Mesenchymal stem cell (in vitro differentiated cells and primary cell): Measurements from ENCODE around the gene RHOBTB1.

ENCODE experiments used
- DNase-seq: peaks from one replicate; pipeline ENCODE4 v3.0.0-alpha.2; 2013
- H2AFZ ChIP-seq: one replicate; pipeline ENCODE4 v1.6.1; 2013; ENCODE audit warnings: low read depth, mild to moderate bottlenecking, control low read depth, inconsistent platforms, low read length, moderate library complexity
- H2AK5ac ChIP-seq: 2 replicates; pipeline ENCODE4 v1.6.1; 2013; ENCODE audit warnings: low read length, moderate library complexity, mild to moderate bottlenecking, inconsistent platforms; ENCODE audit not compliant: severe bottlenecking
- H2BK120ac ChIP-seq: one replicate; pipeline ENCODE4 v1.6.1; 2013; ENCODE audit warnings: low read depth, mild to moderate bottlenecking, inconsistent platforms, low read length, moderate library complexity
- H2BK12ac ChIP-seq, 2 experiments: one replicate each; pipeline ENCODE4 v1.6.1; 2013; ENCODE audit warnings: inconsistent platforms in 2 of 2, low read length in 2 of 2, mild to moderate bottlenecking in 2 of 2, moderate library complexity in 2 of 2, control low read depth in 1 of 2
- H2BK15ac ChIP-seq: one replicate; pipeline ENCODE4 v1.6.1; 2013; ENCODE audit warnings: mild to moderate bottlenecking, low read depth, inconsistent platforms; ENCODE audit not compliant: poor library complexity, severe bottlenecking
- H2BK5ac ChIP-seq: 2 replicates; pipeline ENCODE4 v1.6.1; 2013; ENCODE audit warnings: low read depth, mild to moderate bottlenecking, low read length, control low read depth, inconsistent platforms; ENCODE audit not compliant: poor library complexity, severe bottlenecking
- H3K14ac ChIP-seq, 2 experiments: one replicate each; pipeline ENCODE4 v1.6.1; 2013; ENCODE audit warnings: inconsistent platforms in 2 of 2, low read length in 2 of 2, control low read depth in 1 of 2, mild to moderate bottlenecking in 1 of 2, moderate library complexity in 1 of 2
- H3K18ac ChIP-seq, 2 experiments: one replicate each; pipeline ENCODE4 v1.6.1; 2013; ENCODE audit warnings: inconsistent platforms in 2 of 2, low read length in 2 of 2, control low read depth in 1 of 2, low read depth in 1 of 2, mild to moderate bottlenecking in 1 of 2
- H3K23ac ChIP-seq, 2 experiments: one replicate each; pipeline ENCODE4 v1.6.1; 2013; ENCODE audit warnings: inconsistent platforms in 2 of 2, low read length in 2 of 2, mild to moderate bottlenecking in 2 of 2, moderate library complexity in 2 of 2, control low read depth in 1 of 2
- H3K27ac ChIP-seq: 2 replicates; pipeline ENCODE4 v1.5.1; 2013; ENCODE audit warnings: mild to moderate bottlenecking, moderate library complexity, low read length, control low read depth, inconsistent platforms; ENCODE audit not compliant: poor library complexity, severe bottlenecking
- H3K27me3 ChIP-seq, 2 experiments: 2 replicates each; pipeline versions ENCODE4 v1.6.1 to v1.7.0; 2013; ENCODE audit warnings: low read length in 2 of 2, mild to moderate bottlenecking in 2 of 2, moderate library complexity in 2 of 2, control low read depth in 1 of 2, inconsistent platforms in 1 of 2; ENCODE audit not compliant: control insufficient read depth in 1 of 2, insufficient read depth in 1 of 2
- H3K36me3 ChIP-seq, 2 experiments: 2 replicates each; pipeline versions ENCODE4 v1.6.1 to v1.7.0; 2013; ENCODE audit warnings: low read length in 2 of 2, control low read depth in 1 of 2, inconsistent platforms in 1 of 2, low read depth in 1 of 2, mild to moderate bottlenecking in 1 of 2; ENCODE audit not compliant: insufficient read depth in 2 of 2, control insufficient read depth in 1 of 2
- H3K4ac ChIP-seq, 2 experiments: one replicate each; pipeline ENCODE4 v1.6.1; 2013; ENCODE audit warnings: inconsistent platforms in 2 of 2, low read length in 2 of 2, mild to moderate bottlenecking in 2 of 2, moderate library complexity in 2 of 2, control low read depth in 1 of 2, low read depth in 1 of 2
- H3K4me1 ChIP-seq: 2 replicates; pipeline ENCODE4 v1.6.1; 2013; ENCODE audit warnings: low read depth, low read length, control low read depth; ENCODE audit not compliant: control insufficient read depth, insufficient read depth
- H3K4me2 ChIP-seq: 2 replicates; pipeline ENCODE4 v1.6.1; 2013; ENCODE audit warnings: low read length, mild to moderate bottlenecking, inconsistent platforms; ENCODE audit not compliant: poor library complexity, severe bottlenecking
- H3K4me3 ChIP-seq, 2 experiments: 2 replicates each; pipeline versions ENCODE4 v1.5.1 to v1.7.0; 2013; ENCODE audit warnings: low read length in 2 of 2, mild to moderate bottlenecking in 2 of 2, control low read depth in 1 of 2, low read depth in 1 of 2; ENCODE audit not compliant: insufficient read depth in 1 of 2
- H3K79me1 ChIP-seq: replicated peaks from 2 replicates; pipeline ENCODE4 v1.6.1; 2013; ENCODE audit warnings: mild to moderate bottlenecking, control low read depth, low read length, inconsistent platforms; ENCODE audit not compliant: poor library complexity, severe bottlenecking
- H3K9ac ChIP-seq: 2 replicates; pipeline ENCODE4 v1.7.0; 2013; ENCODE audit warnings: mild to moderate bottlenecking, low read length, moderate library complexity
- H3K9me3 ChIP-seq: 2 replicates; pipeline ENCODE4 v1.7.0; 2013; ENCODE audit warnings: mild to moderate bottlenecking, low read length; ENCODE audit not compliant: control insufficient read depth
- H4K8ac ChIP-seq: one replicate; pipeline ENCODE4 v1.6.1; 2013; ENCODE audit warnings: inconsistent platforms, mild to moderate bottlenecking, low read length, moderate library complexity
- H4K91ac ChIP-seq: one replicate; pipeline ENCODE4 v1.6.1; 2013; ENCODE audit warnings: mild to moderate bottlenecking, low read length, inconsistent platforms
- WGBS: methylation state at CpG from one replicate; pipeline ENCODE4 v1.1.7; 2013; ENCODE audit warnings: mixed read lengths; 5-methylcytosine and 5-hydroxymethylcytosine counted together

The RHOBTB1 gene

DNA sequence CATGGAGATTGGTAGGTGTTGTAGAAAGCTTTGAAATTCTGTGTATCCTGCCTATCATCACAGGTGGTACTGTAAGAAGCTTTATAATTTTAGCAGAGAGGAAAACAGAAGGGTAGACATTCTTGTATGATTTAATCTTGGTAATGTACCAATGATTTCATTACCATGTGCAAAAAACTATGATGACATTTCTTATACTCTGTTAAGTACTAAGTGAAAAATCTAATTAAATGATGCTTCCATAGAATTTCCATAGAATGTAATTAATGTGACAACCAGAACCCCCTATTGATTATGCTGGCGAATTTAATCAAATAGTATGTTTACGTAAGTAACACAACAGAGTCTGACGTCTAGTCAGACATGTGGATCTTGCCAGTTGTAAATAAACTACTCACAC lies 16.0 kb upstream of the RHOBTB1 start:
- no peak overlapping the region for H2AK5ac ChIP-seq
- no peak overlapping the region for H4K91ac ChIP-seq
- DNase-seq, result no peak
- no peak overlapping the region for H2BK12ac ChIP-seq
- no peaks in the 10 kb centered on the region for H3K36me3 ChIP-seq
- H3K4me2 ChIP-seq, result no peak overlapping the region
- no peak overlapping the region for H3K23ac ChIP-seq
- H3K18ac ChIP-seq, result no peak overlapping the region
- H3K4me1 ChIP-seq, result peaks cover 1% of the 10 kb centered on the region
- H2BK5ac ChIP-seq, result no peak overlapping the region
- no peaks in the 10 kb centered on the region for H3K9me3 ChIP-seq
- no peak overlapping the region for H3K4me3 ChIP-seq
- no peak overlapping the region for H2BK120ac ChIP-seq
- H3K4ac ChIP-seq, result no peak overlapping the region
- no peak overlapping the region for H2BK15ac ChIP-seq
- peaks cover 5% of the 10 kb centered on the region for H3K79me1 ChIP-seq
- no peak overlapping the region for H3K9ac ChIP-seq
- H3K14ac ChIP-seq, result no peak overlapping the region
- H3K27ac ChIP-seq, result no peak overlapping the region
- H3K27me3 ChIP-seq, result no peaks in the 10 kb centered on the region
- no peak overlapping the region for H2AFZ ChIP-seq
- H4K8ac ChIP-seq, result no peak overlapping the region
- WGBS, result 100% methylated on average over 1 of the region's 3 CpGs

DNA sequence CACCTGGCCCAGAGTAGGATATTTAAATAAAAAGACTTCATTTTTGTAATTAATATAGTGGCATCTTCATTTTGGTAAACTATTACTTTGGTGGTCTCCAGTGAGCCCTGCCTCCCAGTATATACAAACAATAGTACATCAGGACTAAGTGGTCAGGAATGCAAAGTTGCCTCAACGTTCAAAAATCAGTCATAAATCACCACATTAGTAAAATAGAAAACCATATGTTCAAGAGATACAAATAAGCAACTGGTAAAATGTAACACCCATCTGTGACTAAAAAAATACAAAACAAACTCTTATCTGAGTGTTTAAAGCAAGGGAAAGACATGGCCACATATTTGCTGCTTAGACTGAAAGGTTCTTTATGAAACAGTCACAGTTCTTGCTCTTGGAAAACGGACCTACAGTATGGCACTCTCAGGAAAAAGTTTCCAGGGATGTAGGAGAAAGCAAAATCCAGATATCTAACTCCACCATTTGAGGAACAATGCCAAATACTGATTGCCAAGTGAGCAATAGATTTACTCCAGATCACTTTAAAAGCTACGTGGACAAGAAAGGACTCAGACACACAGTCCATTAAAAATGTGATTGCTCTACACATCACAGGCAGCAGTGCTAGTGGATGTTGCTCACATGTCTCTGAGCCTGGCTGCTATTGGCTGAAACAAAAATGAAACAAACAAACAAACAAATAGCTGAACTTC lies 15.1 kb upstream of the RHOBTB1 start:
- no peak overlapping the region for H2AFZ ChIP-seq
- no peaks in the 10 kb centered on the region for H3K9me3 ChIP-seq
- peak overlapping the region; percentile 93 for H2AK5ac ChIP-seq
- H3K4me2 ChIP-seq, result no peak overlapping the region
- no peak overlapping the region for H3K14ac ChIP-seq
- no peaks in the 10 kb centered on the region for H3K36me3 ChIP-seq
- H2BK15ac ChIP-seq, result no peak overlapping the region
- H3K4ac ChIP-seq, result peak overlapping the region; percentile 30 to 69
- peak overlapping the region in 1 of 2 experiments; percentile 86 for H3K18ac ChIP-seq
- no peak overlapping the region for H2BK120ac ChIP-seq
- H3K27me3 ChIP-seq, result no peaks in the 10 kb centered on the region
- WGBS, result 1% methylated on average over 3 of the region's 3 CpGs
- peak overlapping the region in 1 of 2 experiments; percentile 91 for H2BK12ac ChIP-seq
- no peak overlapping the region for H3K4me3 ChIP-seq
- no peak overlapping the region for H3K23ac ChIP-seq
- H3K79me1 ChIP-seq, result peaks cover 5% of the 10 kb centered on the region
- no peak overlapping the region for H2BK5ac ChIP-seq
- H3K4me1 ChIP-seq, result peaks cover 1% of the 10 kb centered on the region
- H3K9ac ChIP-seq, result no peak overlapping the region
- no peak overlapping the region for H4K91ac ChIP-seq
- DNase-seq, result peak; percentile 73
- peak overlapping the region; percentile 29 for H4K8ac ChIP-seq
- no peak overlapping the region for H3K27ac ChIP-seq

DNA sequence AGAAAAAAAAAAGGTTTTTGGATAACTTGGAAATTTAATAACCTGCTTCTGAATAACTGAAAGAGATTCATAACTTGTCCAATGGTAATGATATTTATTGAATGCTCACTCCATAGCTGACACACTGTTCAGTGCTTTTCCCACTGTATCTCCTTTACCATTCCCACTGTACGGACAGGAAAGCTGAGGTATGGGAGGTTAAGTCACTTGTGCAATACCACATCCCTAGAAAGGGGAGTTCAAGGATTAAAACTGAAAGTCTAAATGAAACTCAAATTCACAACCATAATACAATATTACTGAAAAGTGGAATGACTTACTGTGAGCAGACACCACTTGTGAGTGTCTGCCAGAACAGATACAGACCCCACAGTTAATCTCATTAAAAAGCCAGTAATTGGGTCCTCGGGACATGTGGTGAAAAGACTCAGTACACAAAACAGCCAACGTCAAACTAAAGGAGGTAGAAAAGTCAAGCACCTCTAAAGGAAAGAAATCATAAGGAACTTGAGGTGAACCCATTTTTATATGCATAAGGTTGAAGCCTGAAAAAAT lies 13.8 kb upstream of the RHOBTB1 start:
- Histone ChIP-seq H4K91ac (no peak overlapping the region), H3K9me3 (no peaks in the 10 kb centered on the region), H2BK120ac (no peak overlapping the region), H4K8ac (no peak overlapping the region), H3K27ac (no peak overlapping the region), H3K4ac (no peak overlapping the region), H3K27me3 (no peaks in the 10 kb centered on the region), H3K14ac (no peak overlapping the region), H3K4me2 (no peak overlapping the region), H2AFZ (no peak overlapping the region), H2BK15ac (no peak overlapping the region), H2AK5ac (no peak overlapping the region), H3K18ac (peak overlapping the region in 1 of 2 experiments; percentile 5), H3K9ac (no peak overlapping the region), H3K23ac (no peak overlapping the region), H2BK12ac (peak overlapping the region in 1 of 2 experiments; percentile 79), H3K4me1 (peaks cover 1% of the 10 kb centered on the region), H3K36me3 (no peaks in the 10 kb centered on the region), H3K79me1 (peaks cover 5% of the 10 kb centered on the region), H3K4me3 (no peak overlapping the region), H2BK5ac (no peak overlapping the region)
- no peak for DNase-seq
- no CpG with 5 or more reads among the region's 3 CpGs for WGBS

DNA sequence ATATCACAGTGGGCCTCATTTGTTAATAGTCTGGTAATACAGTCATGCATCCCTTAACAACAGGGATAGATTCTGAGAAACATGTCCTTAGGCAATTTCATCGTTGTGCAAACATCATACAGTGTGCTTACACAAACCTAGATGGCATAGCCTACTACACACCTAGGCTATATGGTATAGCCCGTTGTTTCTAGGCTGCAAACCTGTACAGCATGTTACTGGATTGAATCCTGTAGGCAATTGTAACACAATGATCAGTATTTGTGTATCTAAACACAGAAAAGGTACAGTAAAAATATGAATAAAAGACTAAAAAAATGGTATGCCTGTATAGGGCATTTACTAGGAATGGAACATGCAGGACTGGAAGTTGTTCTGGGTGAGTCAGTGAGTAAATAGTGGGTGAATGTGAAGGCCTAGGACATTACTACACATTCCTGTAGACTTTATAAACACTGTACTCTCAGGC lies 12.0 kb upstream of the RHOBTB1 start:
- no peak overlapping the region for H2BK5ac ChIP-seq
- H3K14ac ChIP-seq, result no peak overlapping the region
- peak overlapping the region; percentile 56 for H3K27ac ChIP-seq
- H2BK12ac ChIP-seq, result peak overlapping the region; percentile 38 to 45
- peaks cover 1% of the 10 kb centered on the region for H3K4me1 ChIP-seq
- no peak overlapping the region for H2BK15ac ChIP-seq
- DNase-seq, result peak; percentile 79
- no peak overlapping the region for H2BK120ac ChIP-seq
- H3K9me3 ChIP-seq, result no peaks in the 10 kb centered on the region
- H3K18ac ChIP-seq, result no peak overlapping the region
- no peak overlapping the region for H3K23ac ChIP-seq
- no peaks in the 10 kb centered on the region for H3K36me3 ChIP-seq
- no peak overlapping the region for H4K8ac ChIP-seq
- H4K91ac ChIP-seq, result peak overlapping the region; percentile 52
- no peak overlapping the region for H3K9ac ChIP-seq
- no peak overlapping the region for H2AK5ac ChIP-seq
- H3K4me3 ChIP-seq, result no peak overlapping the region
- H3K79me1 ChIP-seq, result peaks cover 5% of the 10 kb centered on the region
- 50% methylated on average over 1 of the region's 2 CpGs for WGBS
- H2AFZ ChIP-seq, result no peak overlapping the region
- H3K4me2 ChIP-seq, result no peak overlapping the region
- no peak overlapping the region for H3K4ac ChIP-seq
- no peaks in the 10 kb centered on the region for H3K27me3 ChIP-seq
